GM19193 (cell line): Measurements from ENCODE around the gene PRDX1.

ENCODE experiments used
- POLR2A ChIP-seq: IDR thresholded peaks from 4 replicates; pipeline ENCODE4 v1.6.1; 2011; ENCODE audit not compliant: insufficient read depth, insufficient read length; ENCODE audit errors: extremely low read depth

The PRDX1 gene

DNA sequence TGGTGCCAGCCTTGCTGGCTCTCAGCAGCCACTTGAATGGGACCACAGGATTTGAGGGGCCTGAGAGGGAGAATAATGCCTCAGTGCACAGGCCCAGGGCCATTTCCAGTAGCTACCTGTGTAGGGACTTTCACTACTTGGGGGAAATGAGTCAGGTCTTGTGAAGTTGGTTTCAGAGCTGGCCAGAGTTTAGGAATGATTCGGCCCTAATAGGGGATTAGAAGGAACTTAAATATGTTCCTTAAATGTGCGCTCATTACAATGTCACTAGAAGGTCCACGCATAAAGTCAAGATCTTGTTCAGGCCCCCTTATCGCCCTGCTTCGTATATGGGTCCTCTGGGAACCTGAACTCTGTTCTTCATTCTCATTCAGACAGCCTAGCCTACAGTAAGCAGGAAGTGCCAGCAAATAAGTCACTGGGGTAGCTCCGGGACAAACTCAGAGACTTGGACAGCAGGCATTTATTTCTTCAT, 23.4 kb upstream of the PRDX1 start:
- TF ChIP-seq POLR2A = no peak

DNA sequence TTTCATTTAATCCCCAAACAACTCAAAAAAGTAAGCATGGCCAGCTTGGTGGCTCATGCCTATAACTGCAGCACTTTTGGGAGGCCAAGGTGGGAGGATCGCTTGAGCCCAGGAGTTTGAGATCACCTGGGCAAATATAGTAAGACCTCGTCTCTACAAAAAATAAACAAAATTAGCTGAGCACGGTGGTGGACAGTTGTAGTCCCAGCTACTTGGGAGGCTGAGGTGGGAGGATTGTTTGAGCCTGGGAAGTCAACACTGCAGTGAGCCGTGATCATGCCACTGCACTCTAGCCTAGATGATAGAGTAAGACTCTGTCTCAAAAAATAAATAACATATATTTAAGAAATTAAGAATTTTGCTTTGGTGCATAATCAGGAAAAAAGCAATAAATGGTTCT, 22.8 kb upstream of the PRDX1 start:
- TF ChIP-seq POLR2A = no peak

DNA sequence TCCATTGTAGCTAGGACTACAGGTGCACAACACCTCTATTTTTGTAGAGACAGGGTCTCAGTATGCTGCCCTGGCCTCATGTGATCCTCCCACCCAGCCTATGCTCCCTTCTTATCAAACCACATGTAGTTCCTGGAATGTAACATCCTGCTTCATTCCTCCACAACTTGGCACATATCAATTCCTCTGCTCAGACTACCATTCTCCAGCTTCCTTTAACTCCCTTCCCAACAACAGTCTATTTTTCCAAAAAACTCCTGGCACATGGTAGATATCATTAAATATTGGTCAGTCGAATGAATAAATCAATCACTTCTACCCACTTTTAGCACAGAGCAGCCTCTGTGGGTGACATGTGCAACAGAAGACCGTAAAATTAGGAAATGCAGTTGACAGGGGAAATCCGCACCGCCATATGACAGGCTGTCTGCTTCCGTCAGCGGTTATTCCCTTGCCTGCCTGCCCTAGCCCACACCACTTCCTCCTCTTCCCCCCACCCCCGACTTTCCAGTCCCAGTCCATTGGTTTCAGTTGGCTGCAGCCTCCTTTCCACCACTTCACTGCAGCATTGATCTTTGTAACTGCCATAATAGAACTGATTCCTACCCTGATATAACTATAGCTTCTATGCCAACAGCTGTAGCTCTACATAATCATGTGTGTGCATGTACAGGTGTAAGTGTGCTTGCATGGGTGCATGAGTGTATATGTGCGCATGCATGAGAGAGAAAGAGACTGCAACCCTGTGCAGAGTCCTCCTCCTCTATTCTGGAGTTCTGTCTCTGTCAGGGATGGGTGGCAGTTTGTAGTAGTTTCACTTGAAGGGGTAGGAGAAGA, 22.1 kb upstream of the PRDX1 start:
- no peak for TF ChIP-seq POLR2A

DNA sequence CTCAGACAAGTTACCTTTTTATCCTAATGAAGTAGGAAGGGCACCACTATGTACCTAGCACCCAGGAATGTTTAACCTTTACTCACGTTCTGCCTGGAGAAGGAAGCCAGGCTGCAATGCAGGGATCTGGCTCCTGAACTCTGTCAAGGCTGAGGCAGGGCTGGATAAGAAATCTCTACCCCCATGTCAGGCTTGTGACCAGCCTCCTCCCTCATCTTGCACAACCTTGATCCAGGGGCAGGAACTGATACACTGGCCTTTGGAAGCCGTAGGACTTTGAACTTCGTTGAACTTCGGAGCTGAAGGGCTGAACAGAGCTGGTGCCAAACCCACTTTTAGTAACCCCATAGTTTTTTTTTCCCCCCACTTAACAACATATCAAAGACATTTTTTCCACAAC, 20.9 kb upstream of the PRDX1 start:
- no peak for TF ChIP-seq POLR2A

DNA sequence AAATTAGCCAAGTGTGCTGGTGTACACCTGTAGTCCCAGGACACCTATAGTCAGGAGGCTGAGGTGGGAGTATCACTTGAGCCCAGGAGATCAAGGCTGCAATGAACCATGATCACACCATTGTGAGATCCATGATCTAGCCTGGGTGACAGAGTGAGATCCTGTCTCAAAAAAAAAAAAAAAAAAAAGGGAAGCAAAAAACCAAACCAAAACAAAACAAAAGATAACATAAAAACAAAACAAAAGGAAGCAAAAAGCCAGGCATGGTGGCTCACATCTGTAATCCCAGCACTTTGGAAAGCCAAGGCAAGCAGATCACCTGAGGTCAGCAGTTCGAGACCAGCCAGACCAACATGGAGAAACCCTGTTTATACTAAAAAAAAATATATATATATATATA, 19.5 kb upstream of the PRDX1 start:
- TF ChIP-seq POLR2A = no peak

DNA sequence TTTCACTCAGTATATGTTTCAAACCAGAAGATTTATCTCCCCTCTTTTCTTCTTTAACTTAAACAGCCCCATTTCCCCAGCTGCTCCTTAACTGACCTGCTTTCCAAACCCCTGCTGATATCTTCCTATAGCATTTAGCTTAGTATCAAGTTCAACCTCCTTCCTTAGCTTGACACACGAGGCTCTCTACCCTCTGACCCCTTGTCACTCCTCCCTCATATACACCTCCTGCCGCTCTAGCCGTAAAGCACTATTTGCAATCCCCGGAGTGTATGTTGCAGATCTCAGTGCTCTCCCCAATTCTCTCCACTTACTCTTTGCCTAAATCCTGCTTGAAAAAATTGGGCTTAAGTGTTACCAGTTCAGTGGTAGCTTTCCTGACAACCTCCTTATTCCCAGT, 15.2 kb upstream of the PRDX1 start:
- TF ChIP-seq POLR2A = no peak

DNA sequence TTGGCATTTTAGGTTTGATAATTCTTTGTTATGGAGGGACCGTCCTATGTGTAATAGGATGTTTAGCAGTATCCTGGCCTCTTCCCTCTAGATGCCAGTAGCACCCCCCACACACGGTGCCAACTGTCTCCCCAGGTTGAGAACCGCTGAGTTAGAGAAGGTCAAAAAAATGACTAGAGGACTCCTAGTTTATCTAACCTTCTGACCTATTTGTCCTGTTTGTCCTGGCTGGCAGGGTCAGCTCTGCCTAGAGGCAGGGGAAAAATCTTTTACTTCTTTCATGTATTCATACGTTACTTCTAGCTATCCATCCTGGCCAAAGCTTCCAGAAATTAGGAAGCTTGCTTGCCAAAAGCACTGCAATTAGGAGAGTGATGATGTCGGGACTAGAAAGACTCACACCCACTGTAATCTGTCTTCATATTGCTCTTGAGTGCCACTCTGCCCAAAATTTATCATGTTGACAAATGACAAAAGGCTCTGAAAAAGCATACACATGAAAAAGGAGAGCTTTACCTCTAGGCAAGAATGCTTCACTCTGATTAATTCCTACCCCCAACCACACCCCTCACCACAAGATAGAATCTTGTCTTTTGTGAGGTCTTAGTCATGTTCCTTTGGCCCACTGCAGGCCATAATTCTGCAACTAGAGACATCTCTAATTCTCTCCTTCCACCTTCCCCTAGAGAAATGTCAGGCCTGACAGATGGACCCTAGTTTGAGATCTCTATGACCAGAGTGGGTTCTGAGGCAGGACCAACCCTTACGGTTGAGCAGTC, 14.5 kb upstream of the PRDX1 start:
- no peak for TF ChIP-seq POLR2A

DNA sequence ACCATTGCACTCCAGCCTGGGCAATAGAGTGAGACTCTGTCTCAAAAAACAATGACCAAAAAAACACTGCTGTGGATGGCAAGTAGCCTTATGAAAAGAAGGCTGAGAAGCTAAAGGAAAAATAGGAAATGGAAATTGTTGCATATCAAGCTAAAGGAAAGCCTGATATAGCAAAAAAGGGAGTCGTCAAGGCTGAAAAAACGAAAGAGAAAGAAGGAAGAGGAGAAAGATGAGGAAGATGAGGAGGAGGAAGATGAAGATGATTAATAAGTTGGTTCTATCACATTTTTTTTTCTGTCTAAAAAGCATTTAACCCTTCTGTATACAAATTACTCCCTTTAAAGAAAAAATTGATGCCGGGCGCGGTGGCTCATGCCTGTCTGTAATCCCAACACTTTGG, 10.2 kb upstream of the PRDX1 start:
- no peak for TF ChIP-seq POLR2A

DNA sequence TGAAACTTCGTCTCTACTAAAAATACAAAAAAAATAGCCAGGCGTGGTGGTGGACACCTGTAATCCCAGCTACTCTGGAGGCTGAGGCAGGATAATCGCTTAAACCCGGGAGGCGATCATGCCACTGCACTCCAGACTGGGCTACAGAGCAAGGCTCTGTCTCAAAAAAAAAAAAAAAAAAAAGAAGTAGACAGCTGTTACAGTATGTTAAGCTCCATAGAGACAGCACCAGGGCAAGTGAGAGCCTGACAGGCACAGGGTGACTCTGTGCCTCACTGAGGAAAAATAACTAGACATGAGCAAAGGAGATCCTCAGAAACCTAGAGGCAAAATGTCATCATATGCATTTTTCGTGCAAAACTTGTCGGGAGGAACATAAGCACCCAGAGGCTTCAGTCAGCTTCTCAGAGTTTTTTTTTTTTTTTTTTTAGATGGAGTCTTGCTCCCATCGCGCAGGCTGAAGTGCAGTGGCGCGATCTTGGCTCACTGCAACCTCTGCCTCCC, 9.0 kb upstream of the PRDX1 start:
- no peak for TF ChIP-seq POLR2A

DNA sequence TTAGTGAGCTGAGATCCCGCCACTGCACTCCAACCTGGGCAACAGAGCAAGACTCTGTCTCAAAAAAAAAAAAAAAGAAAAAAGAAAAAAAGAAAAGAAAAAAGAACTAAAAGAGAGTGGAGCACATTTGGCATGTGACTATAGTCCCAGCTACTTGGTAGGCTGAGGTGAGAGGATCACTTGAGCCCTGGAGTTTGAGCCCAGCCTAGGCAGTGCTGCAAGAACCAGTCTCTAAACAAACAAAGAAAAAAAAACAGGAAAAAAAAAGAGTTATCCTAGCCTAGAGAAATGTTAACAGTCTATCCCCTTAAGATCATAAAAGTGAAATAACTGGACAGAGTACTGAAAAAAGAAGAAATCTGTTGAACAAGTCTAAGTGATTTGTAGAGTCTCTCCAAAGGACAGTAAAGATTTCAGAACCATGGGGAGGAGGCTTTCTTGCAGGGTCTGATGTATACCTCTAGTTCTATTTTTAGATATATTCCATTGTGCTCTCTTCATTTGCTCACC, 4.5 kb upstream of the PRDX1 start:
- no peak for TF ChIP-seq POLR2A

DNA sequence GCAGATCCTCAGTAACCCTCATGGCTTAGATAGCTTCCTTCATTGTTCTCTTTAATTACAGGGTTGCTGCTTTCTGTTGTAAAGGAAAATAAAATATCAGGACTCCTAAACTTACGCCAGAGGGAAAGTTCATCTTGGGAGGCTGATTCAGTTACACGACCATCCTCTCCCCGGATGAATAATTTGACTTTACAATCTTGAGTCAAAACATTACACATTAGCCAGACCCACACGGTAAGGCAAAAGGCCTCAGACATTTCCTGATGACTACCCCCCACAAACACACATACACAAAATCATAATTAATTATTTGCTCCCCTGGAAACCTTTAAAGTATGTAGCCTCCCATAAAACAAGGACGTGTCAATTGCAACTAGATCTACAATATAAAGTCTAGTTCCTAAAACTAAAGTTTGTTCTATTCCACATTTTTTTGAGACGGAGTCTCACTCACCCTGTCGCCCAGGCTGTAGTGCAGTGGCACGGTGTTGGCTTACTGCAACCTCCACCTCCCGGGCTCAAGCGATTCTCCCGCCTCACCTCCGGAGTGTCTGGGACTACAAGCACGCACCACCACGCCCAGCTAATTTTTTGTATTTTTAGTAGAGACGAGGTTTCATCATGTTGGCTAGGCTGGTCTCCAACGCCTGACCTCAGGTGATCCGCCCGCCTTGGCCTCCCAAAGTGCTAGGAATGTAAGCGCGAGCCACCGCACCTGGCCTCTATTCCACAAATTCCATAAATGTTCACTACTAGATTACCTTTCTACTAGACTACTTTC, 830 bp upstream of the PRDX1 start:
- no peak for TF ChIP-seq POLR2A

DNA sequence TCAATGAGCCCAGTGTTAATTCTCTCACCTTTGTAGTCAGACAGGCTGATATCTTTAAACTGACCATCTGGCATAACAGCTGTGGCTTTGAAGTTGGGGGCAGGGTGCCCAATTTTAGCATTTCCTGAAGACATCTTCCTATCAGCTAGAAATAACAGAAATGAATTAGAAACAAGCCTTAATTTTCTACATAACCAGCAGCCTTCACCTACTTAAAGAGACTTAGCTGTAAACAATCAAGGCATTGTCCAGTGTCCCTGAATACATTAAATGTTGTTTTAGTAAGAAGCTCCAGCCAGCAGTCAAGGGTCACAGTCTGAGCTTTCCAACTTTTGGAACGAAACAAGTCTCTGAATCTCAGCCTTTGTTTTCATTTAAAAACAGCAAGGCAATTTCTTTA, 2.8 kb downstream of the PRDX1 start:
- TF ChIP-seq POLR2A = no peak

DNA sequence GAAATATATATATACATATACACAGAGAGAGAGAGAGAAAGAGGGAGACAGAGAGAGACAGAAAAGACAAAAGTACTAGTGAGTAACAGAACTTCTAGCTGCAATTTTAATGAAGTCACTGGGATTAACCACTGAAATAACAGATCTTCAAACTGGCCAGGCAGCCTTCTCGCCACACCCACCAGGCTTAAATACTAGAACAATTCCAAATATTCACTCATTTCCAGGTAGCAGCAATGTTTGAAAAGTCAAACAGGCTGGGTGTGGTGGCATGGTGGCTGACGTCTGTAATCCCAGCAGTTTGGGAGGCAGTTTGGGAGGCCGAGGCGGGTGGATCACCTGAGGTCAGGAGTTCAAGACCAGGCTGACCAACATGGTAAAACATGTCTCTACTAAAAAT, 5.2 kb downstream of the PRDX1 start:
- no peak for TF ChIP-seq POLR2A

DNA sequence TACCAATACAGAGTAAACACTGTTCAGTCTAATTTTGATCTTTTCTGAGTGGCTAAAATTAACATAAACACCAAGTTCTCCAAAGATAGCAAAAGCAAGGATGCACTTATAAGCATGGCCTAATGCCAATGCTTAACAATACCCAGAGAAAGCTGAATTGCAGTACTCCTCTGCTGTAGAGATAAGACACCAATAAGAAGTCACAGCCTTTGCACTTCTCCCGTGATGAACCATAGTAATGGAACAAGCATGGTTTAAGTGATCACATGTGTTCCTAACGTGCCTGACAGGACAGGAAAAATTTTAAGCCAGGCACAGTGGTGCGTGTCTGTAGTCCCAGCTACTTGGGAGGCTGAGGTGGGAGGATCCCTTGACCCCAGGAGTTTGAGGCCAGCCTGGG, 5.6 kb downstream of the PRDX1 start:
- no peak for TF ChIP-seq POLR2A

DNA sequence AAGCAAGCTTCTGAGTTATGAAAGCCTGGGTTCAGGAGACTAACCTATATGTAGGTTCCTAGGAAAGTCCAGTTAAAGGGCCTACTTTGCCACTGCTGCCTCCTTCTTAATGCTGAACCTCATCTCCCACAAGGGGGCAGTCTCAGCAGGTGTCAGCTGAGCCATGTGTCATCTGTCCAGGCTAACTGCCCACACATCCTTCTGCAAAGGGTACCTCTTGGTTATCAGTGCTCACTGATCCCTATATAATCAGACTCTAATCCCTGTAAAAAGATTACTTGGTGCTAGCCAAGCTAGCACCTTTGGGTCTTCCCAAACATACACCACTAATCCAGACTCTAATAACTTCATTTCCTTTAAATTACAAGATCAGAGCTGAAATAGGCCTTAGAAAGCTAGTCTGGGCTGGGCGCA, 9.0 kb downstream of the PRDX1 start:
- no peak for TF ChIP-seq POLR2A

DNA sequence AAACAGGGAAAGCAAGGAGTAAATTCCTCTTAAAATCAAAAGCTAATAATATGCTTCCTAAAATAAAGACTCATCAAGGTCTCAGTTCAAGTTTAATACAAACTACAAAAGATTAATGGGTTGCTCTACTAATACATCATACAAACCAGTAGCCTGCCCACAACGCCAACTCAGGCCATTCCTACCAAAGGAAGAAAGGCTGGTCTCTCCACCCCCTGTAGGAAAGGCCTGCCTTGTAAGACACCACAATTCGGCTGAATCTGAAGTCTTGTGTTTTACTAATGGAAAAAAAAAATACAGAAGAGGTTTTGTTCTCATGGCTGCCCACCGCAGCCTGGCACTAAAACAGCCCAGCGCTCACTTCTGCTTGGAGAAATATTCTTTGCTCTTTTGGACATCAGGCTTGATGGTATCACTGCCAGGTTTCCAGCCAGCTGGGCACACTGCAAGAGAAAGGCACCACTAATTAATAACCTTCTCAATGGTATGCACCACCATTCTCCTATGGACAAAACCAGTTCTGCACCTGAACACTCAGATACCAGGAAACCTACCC, 10.6 kb downstream of the PRDX1 start:
- no peak for TF ChIP-seq POLR2A
